Measurements from ENCODE around the gene AURKA. TPM values are rescaled to one million over a fixed set of nuclear protein-coding genes. Genes with fewer than 3 reads are reported as not detected.
A peak's percentile ranks its signal among the peaks of the same experiment; 100 is the strongest.

AURKA gene
- total RNA-seq, 2 experiments from 2014 or later, result 97.5 to 100 TPM

DNA sequence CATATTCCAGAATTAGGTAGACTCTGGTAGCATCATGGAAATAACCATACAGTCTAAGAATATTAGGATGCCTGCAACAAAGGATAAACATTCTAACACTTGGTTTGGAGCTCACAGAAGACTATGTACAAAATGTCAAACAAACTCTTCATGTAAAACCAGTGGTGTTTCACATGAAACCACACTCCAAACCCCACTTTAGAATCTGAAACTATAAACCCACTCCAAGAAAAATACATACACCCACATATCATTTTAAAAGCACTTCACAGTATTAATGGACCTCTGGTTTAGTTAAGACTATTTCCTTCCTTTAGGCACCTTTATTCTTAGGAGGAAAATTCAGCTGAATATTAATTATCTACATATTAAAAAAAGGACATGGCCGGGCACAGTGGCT, 10.5 kb downstream of the AURKA start:
- POLR2A ChIA-PET, result interaction anchor here (0.7 to 1.3 kb wide), 2 partner anchors 9 to 98 kb away, joined by 4 read pairs; no protein-coding TSS in a partner anchor
- H3K27me3 Mint-ChIP-seq, result no peaks in the 10 kb centered on the region
- peaks cover 17% of the 10 kb centered on the region for H3K4me1 Mint-ChIP-seq (ENCODE audit: low read depth)
- H3K4me3 Mint-ChIP-seq, result no peak overlapping the region
- no peak for ATAC-seq
- TF ChIP-seq, protein P1, sequence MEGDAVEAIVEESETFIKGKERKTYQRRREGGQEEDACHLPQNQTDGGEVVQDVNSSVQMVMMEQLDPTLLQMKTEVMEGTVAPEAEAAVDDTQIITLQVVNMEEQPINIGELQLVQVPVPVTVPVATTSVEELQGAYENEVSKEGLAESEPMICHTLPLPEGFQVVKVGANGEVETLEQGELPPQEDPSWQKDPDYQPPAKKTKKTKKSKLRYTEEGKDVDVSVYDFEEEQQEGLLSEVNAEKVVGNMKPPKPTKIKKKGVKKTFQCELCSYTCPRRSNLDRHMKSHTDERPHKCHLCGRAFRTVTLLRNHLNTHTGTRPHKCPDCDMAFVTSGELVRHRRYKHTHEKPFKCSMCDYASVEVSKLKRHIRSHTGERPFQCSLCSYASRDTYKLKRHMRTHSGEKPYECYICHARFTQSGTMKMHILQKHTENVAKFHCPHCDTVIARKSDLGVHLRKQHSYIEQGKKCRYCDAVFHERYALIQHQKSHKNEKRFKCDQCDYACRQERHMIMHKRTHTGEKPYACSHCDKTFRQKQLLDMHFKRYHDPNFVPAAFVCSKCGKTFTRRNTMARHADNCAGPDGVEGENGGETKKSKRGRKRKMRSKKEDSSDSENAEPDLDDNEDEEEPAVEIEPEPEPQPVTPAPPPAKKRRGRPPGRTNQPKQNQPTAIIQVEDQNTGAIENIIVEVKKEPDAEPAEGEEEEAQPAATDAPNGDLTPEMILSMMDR (IDR thresholded peaks at IDR 0.05), result no peak
- intact Hi-C loops (cut with micrococcal nuclease), result no loop called here
- no peak for DNase-seq
- CTCF ChIA-PET, result interaction anchor here (1.3 to 1.5 kb wide), 2 partner anchors 10 to 113 kb away, joined by 3 read pairs; partner anchors contain the start of genes AURKA and CSTF1
- H3K9me3 Mint-ChIP-seq, result no peaks in the 10 kb centered on the region
- H3K27ac Mint-ChIP-seq, result no peak overlapping the region
- H3K36me3 Mint-ChIP-seq (ENCODE audit: low read depth), result peaks cover 70% of the 10 kb centered on the region

GRCh38 chr20:56380375-56380774, 11.6 kb downstream of the AURKA start:
- no peak for DNase-seq
- H3K9me3 Mint-ChIP-seq, result no peaks in the 10 kb centered on the region
- ATAC-seq, result no peak
- H3K27me3 Mint-ChIP-seq, result no peaks in the 10 kb centered on the region
- no peak overlapping the region for H3K4me3 Mint-ChIP-seq
- intact Hi-C loops (cut with micrococcal nuclease), result no loop called here
- H3K36me3 Mint-ChIP-seq (ENCODE audit: low read depth), result peaks cover 70% of the 10 kb centered on the region
- H3K4me1 Mint-ChIP-seq (ENCODE audit: low read depth), result peaks cover 21% of the 10 kb centered on the region
- CTCF ChIA-PET, result no interaction called here
- no peak overlapping the region for H3K27ac Mint-ChIP-seq
- TF ChIP-seq, protein P1 (IDR thresholded peaks at IDR 0.05), result no peak
- POLR2A ChIA-PET, result no interaction called here

- Mint-ChIP-seq H3K36me3 (ENCODE audit: low read depth) (peaks cover 66% of the 10 kb centered on the region), H3K27ac (no peak overlapping the region), H3K4me3 (no peak overlapping the region), H3K27me3 (no peaks in the 10 kb centered on the region), H3K9me3 (no peaks in the 10 kb centered on the region), H3K4me1 (ENCODE audit: low read depth) (peaks cover 27% of the 10 kb centered on the region)
- DNase-seq (no peak), ATAC-seq (no peak)
- TF ChIP-seq, protein P1 (IDR thresholded peaks at IDR 0.05), result no peak
- ChIA-PET CTCF (interaction anchor here (1.3 kb wide), 1 partner anchor 172 kb away, joined by 3 read pairs; no protein-coding TSS in a partner anchor), POLR2A (no interaction called here)
- intact Hi-C loops (cut with micrococcal nuclease), result no loop called here
Observed at GRCh38 chr20:56378386-56378785, 13.6 kb downstream of the AURKA start.

GRCh38 chr20:56376331-56376730, 15.7 kb downstream of the AURKA start:
- peaks cover 61% of the 10 kb centered on the region for H3K36me3 Mint-ChIP-seq (ENCODE audit: low read depth)
- no peaks in the 10 kb centered on the region for H3K9me3 Mint-ChIP-seq
- peaks cover 20% of the 10 kb centered on the region for H3K4me1 Mint-ChIP-seq (ENCODE audit: low read depth)
- H3K27ac Mint-ChIP-seq, result no peak overlapping the region
- ChIA-PET CTCF (interaction anchor here (0.6 to 1.4 kb wide), 2 partner anchors 9 to 35 kb away, joined by 3 to 4 read pairs; partner anchors contain the start of gene CASS4), POLR2A (no interaction called here)
- H3K4me3 Mint-ChIP-seq, result no peak overlapping the region
- TF ChIP-seq, protein P1 (IDR thresholded peaks at IDR 0.05), result no peak
- intact Hi-C loops (cut with micrococcal nuclease), result no loop called here
- DNase-seq, result no peak
- H3K27me3 Mint-ChIP-seq, result no peaks in the 10 kb centered on the region
- ATAC-seq, result no peak

DNA sequence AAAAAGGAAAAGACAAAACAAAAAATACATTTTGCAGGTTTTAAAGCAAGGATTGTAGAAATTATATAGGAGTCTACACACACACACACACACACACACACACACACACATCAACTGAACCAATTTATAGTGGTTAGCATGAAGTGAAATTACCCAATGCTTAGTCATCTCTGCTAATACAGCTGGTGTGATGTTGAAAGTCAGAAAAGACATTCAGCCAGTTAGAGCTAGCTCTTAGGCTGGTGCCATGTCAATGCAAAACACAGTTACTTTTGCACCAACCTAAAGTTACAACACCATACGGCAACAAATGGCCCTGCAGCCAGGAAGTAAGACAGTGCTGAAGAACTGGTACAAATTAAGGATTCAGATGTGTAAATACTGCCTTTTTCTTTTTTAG, 18.1 kb downstream of the AURKA start:
- H3K4me1 Mint-ChIP-seq (ENCODE audit: low read depth), result peaks cover 17% of the 10 kb centered on the region
- H3K4me3 Mint-ChIP-seq, result no peak overlapping the region
- H3K27me3 Mint-ChIP-seq, result no peaks in the 10 kb centered on the region
- no peak overlapping the region for H3K27ac Mint-ChIP-seq
- peaks cover 67% of the 10 kb centered on the region for H3K36me3 Mint-ChIP-seq (ENCODE audit: low read depth)
- intact Hi-C loops (cut with micrococcal nuclease), result no loop called here
- peak; percentile 73 for ATAC-seq
- H3K9me3 Mint-ChIP-seq, result no peaks in the 10 kb centered on the region
- ChIA-PET CTCF (interaction anchor here (1.2 kb wide), 1 partner anchor 21 kb away, joined by 3 read pairs; no protein-coding TSS in a partner anchor), POLR2A (interaction anchor here (0.7 to 0.8 kb wide), 2 partner anchors 14 to 95 kb away, joined by 3 read pairs; partner anchors contain the start of gene RTF2)
- peak; percentile 11 for DNase-seq
- TF ChIP-seq, protein P1 (IDR thresholded peaks at IDR 0.05), result no peak
